Measurements from ENCODE around the gene TUT7.
A peak's percentile ranks its signal among the peaks of the same experiment; 100 is the strongest.

GRCh38 chr9:86287013-86287412 lies 67.2 kb downstream of the TUT7 start:
- TF ChIP-seq EZH2 (IDR thresholded peaks at IDR 0.05; ENCODE audit: low read depth) (no peak), CTCF (conservative IDR thresholded peaks at IDR 0.05) (0 out of 2 replicates have a peak, but pooled peaks have one; percentile 17)

Data from PC-9 (cell line).